ENCODE measurements around the gene COQ4.

DNA sequence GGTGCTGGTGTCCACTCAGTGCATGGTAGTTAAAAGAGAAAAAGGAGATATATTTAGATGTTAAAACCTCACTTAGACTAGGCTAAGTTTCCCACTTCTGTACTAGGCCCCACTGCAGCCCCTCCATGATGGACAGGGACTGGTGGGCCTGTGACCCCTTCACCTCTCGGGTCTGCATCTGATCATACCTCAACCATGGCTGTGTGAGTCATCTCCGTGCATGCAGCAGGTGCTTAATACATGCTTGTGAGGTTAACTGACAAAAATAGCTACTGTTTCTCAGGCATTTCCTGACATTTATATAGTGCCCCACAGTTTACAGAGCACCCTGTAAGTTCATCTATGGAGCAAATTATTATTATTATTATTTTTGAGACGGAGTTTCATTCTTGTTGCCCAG, 40.1 kb downstream of the COQ4 start:
- TF ChIP-seq, protein P1, sequence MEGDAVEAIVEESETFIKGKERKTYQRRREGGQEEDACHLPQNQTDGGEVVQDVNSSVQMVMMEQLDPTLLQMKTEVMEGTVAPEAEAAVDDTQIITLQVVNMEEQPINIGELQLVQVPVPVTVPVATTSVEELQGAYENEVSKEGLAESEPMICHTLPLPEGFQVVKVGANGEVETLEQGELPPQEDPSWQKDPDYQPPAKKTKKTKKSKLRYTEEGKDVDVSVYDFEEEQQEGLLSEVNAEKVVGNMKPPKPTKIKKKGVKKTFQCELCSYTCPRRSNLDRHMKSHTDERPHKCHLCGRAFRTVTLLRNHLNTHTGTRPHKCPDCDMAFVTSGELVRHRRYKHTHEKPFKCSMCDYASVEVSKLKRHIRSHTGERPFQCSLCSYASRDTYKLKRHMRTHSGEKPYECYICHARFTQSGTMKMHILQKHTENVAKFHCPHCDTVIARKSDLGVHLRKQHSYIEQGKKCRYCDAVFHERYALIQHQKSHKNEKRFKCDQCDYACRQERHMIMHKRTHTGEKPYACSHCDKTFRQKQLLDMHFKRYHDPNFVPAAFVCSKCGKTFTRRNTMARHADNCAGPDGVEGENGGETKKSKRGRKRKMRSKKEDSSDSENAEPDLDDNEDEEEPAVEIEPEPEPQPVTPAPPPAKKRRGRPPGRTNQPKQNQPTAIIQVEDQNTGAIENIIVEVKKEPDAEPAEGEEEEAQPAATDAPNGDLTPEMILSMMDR (conservative IDR thresholded peaks at IDR 0.05; ENCODE audit: low read depth, low read length), result no peak
- TF ChIP-seq EZH2 (IDR thresholded peaks at IDR 0.05; ENCODE audit: borderline replicate concordance, low read depth, low read length, poor library complexity, severe bottlenecking), result no peak
